ENCODE data around the gene ENOX1. TPM values are rescaled to one million over a fixed set of nuclear protein-coding genes. Genes with fewer than 3 reads are reported as not detected.

Gene ENOX1
- polyA plus RNA-seq, 6 donors from 2014 or later, result not detected

DNA sequence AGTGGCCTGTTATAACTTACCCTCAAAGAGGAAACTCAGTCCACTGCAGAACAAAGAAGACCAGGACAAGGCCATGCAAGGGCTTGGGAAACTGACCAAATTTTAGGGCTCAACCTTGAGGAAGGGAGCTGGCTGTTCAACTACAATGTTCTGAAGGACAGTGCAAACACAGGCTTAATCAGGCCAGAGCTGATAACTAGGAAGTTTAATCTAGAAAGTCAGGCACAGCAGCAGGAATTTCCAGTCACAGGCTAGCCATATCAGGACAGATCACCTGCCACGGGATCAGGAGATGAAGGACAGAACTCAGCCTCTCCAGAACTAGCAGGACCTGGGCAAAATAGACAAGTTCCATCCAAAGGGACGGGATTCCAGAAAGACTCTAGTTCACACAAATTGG lies 89.4 kb downstream of the ENOX1 start:
- ATAC-seq (ENCODE audit: low read depth in 2 of 2) (no peak), DNase-seq (no peak)
- no peaks in the 10 kb centered on the region for H3K9me3 Mint-ChIP-seq
- H3K27ac Mint-ChIP-seq, result no peak overlapping the region
- peaks cover 0 to 22% (median 7%) of the 10 kb centered on the region in 3 donors for H3K27me3 Mint-ChIP-seq
- no peaks in the 10 kb centered on the region for H3K36me3 Mint-ChIP-seq
- no peaks in the 10 kb centered on the region for H3K4me1 Mint-ChIP-seq
- H3K4me3 Mint-ChIP-seq, result peak overlapping the region in 1 of 8 donors; percentile 64

DNA sequence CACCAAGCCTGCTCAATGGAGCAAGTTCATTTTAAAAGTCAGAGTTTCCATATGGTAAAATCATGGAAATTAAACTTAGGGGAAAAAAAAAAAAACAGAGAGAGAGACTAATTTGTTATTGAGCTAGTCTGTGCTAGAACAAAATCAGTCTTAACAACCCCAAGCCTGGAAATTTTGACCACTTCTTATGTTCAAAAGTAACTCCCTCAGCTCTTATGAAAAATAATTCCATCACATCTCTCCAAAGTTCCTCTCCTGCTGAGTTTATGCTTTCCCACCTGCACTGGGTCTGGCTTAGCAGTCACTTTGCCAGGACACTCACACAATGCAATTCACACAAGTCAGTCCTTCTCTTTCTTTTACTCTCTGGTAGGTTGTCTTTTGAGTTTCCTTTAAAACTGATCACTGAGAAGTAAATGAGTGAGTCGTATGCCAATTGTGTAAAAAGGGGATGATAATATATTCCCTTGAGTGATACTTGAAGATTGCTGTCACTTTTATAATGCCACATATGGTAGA lies 92.6 kb downstream of the ENOX1 start:
- no peaks in the 10 kb centered on the region for H3K36me3 Mint-ChIP-seq
- H3K4me3 Mint-ChIP-seq, result no peak overlapping the region
- ATAC-seq (ENCODE audit: low read depth in 2 of 2) (no peak), DNase-seq (no peak)
- H3K9me3 Mint-ChIP-seq, result no peaks in the 10 kb centered on the region
- H3K27ac Mint-ChIP-seq, result no peak overlapping the region
- no peaks in the 10 kb centered on the region for H3K4me1 Mint-ChIP-seq
- H3K27me3 Mint-ChIP-seq, result peaks cover 0 to 22% (median 10%) of the 10 kb centered on the region in 3 donors

DNA sequence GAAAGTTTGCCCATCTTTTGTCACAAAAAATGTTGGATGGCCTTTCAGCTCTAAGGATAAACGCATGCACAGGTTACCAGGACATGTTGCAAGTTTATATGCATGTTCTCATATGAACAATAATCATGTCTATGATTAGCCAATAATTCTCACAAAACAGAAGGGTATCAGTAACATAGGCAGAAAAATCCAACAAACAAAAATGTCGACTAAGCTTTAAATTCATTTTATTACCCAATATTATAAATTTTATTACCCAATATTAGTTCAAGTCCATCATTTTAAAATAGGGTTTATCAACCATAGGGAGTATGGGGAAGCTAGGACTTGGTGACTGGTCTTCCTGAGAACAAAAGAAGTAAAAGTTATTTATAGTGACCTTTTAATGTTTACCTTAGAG lies 93.1 kb downstream of the ENOX1 start:
- Mint-ChIP-seq H3K36me3 (no peaks in the 10 kb centered on the region), H3K27ac (no peak overlapping the region), H3K9me3 (no peaks in the 10 kb centered on the region), H3K27me3 (peaks cover 0 to 22% (median 10%) of the 10 kb centered on the region in 3 donors), H3K4me1 (no peaks in the 10 kb centered on the region), H3K4me3 (no peak overlapping the region)
- ATAC-seq (ENCODE audit: low read depth in 2 of 2) (no peak), DNase-seq (no peak)

DNA sequence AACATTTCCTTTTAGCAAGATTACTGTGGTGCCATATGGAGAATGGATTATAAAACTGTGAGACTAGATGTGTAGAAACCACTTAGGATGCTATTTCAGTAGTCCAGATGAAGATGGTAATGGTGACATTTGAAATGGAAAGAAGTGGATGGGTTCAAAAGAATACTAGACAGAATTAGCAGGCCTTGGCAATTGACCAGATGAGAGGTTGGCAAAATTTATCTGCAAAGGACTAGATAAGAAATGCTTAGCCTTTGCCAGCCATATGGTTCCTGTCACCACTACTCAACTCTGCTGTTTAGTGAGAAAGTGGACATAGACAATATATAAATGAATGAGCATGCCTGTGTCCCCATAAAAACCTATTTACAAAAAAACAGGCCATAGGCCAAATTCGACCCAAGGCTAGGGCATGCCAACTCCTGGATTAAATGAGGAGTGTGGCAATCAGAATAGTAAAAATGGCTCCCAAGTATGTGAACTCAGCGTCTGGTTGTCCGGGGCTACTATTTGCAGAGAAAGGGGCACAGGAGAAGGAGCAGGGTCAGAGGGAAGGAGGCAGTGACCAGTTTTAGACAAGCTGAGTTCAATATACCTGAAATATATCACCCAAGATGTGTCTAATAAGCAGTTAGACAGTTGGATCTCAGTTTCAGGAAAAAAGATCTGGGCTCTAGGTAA lies 98.4 kb downstream of the ENOX1 start:
- H3K27me3 Mint-ChIP-seq, result peaks cover 0 to 4% (median 0%) of the 10 kb centered on the region in 3 donors

DNA sequence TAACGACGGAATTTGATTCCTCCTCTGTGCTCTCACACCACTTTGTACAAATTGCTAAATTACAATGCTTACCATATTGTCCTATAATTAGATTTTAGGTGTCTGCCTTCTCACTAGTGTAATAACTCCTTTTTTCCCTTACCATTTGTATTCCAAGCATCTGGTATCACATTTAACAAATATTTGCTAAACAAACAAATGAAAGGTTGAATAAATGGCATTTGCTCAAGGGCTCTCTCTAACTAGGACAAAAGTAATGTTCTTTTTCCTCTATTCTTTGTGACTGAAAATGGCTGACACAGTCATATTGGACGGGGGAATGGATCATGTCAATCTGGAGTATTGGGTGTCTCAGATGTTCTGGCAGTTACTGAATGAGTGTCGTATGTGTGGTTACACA lies 99.7 kb downstream of the ENOX1 start:
- no peaks in the 10 kb centered on the region for H3K36me3 Mint-ChIP-seq
- peaks cover 0 to 4% (median 0%) of the 10 kb centered on the region in 3 donors for H3K27me3 Mint-ChIP-seq
- DNase-seq (no peak), ATAC-seq (ENCODE audit: low read depth in 2 of 2) (no peak)
- peak overlapping the region in 1 of 6 donors; percentile 3 for H3K27ac Mint-ChIP-seq
- H3K4me1 Mint-ChIP-seq, result no peaks in the 10 kb centered on the region
- no peaks in the 10 kb centered on the region for H3K9me3 Mint-ChIP-seq
- H3K4me3 Mint-ChIP-seq, result no peak overlapping the region

More for the DNA sequence above, 98.4 kb downstream of the ENOX1 start:
- no peaks in the 10 kb centered on the region for H3K36me3 Mint-ChIP-seq
- no peak overlapping the region for H3K4me3 Mint-ChIP-seq
- no peaks in the 10 kb centered on the region for H3K4me1 Mint-ChIP-seq
- DNase-seq (no peak), ATAC-seq (ENCODE audit: low read depth in 2 of 2) (no peak)
- H3K27ac Mint-ChIP-seq, result no peak overlapping the region
- no peaks in the 10 kb centered on the region for H3K9me3 Mint-ChIP-seq

DNA sequence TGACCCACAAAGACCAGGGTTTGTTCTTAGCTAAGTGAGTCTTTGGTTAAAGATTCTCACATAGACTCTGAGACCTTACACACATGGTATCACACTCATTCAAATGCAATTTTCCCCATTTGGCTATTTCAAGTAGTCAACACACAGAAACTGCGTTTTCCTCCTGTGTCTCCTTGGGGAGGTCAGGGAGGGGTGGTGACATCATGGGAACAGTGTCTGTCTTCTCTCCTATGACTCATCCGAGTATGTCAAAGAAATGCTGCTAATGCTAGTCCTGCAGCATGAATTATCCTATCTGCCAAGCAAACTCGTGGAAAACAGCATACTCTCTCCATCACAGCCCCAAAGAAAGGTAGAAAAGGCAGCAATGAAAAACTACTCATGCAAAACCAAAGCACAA lies 100.2 kb downstream of the ENOX1 start:
- H3K27me3 Mint-ChIP-seq, result peaks cover 0 to 4% (median 0%) of the 10 kb centered on the region in 3 donors
- H3K4me1 Mint-ChIP-seq, result no peaks in the 10 kb centered on the region
- H3K36me3 Mint-ChIP-seq, result no peaks in the 10 kb centered on the region
- no peaks in the 10 kb centered on the region for H3K9me3 Mint-ChIP-seq
- no peak for ATAC-seq (ENCODE audit: low read depth in 2 of 2)
- peak overlapping the region in 1 of 8 donors; percentile 0 for H3K4me3 Mint-ChIP-seq
- no peak overlapping the region for H3K27ac Mint-ChIP-seq
- no peak for DNase-seq

DNA sequence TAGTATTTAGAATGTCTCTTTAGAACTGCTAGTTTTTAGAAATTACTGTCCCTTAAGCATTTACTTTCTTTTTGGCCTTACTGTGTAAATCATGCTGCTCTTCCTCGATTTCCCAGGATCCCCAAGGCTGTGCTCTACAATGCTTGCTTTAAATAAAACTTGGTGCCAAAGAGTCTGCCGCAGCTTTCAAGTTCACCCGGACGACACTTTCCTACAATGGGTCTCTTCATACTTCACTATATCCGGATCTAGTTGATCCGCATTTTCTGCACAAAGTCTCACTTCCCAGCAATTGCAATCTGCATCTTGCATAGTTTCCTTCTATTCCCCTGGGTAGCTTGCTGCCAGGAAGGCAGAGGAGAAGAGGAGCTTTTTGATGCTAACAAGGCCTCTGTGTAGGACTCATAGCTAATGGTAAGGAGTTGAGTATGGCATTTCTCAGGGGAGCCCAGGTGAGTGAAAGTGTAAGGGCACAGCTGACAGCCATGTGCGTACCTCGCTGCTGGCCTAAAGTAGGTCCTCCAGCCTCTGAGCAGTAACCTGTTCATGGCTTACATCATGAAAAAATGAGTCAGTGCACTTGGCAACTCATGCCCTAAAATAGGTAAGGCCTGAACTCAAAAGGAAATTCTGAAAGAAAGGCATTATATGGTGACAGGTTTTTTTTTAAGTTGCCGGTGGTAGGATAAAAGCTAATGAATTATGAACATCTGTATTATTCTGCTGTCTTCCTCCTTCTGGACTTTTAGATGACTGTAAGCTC lies 101.6 kb downstream of the ENOX1 start:
- no peaks in the 10 kb centered on the region for H3K36me3 Mint-ChIP-seq
- no peak overlapping the region for H3K4me3 Mint-ChIP-seq
- no peaks in the 10 kb centered on the region for H3K9me3 Mint-ChIP-seq
- ATAC-seq (ENCODE audit: low read depth in 2 of 2), result no peak
- no peaks in the 10 kb centered on the region for H3K4me1 Mint-ChIP-seq
- no peak for DNase-seq
- no peaks in the 10 kb centered on the region for H3K27me3 Mint-ChIP-seq
- no peak overlapping the region for H3K27ac Mint-ChIP-seq

DNA sequence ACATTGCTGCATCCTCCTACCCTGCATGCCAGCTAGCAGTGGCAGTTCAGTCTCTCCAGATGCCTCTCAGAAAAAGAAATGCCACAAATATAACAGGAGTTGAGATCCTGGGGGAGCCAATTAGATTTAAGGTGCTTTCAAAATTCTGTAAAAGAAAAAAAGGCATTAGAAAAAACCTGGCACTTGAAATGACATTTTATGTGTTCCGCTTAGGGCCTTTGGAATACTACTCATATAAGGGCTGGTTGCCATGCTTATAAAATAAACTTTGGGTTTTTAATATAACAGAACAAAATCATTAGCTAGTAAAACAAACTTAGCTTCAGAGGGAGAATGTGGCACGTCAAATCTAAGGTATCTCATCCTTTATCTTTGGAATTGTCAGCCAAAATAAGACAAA lies 104.1 kb downstream of the ENOX1 start:
- DNase-seq (no peak), ATAC-seq (ENCODE audit: low read depth in 2 of 2) (no peak)
- Mint-ChIP-seq H3K27me3 (no peaks in the 10 kb centered on the region), H3K4me3 (no peak overlapping the region), H3K9me3 (no peaks in the 10 kb centered on the region), H3K36me3 (no peaks in the 10 kb centered on the region), H3K27ac (no peak overlapping the region), H3K4me1 (no peaks in the 10 kb centered on the region)

DNA sequence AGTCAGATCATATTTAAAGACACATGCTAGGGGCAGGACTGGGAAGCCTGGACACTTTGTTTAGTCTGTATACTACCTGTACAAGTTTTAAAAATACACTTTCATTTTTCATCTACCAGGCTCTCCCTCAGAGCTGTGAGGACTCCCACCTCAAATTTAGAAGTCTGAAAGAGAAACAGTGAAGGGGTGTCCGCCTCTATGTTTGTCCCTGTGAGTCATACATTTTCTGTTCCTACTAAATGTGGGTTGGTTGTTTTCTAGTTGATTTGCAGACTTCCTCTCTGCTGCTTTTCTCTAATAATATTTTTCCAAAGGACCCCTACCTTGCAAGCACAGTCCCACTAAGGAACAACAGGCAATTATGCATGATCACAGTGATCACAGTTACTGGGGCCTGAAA lies 110.5 kb downstream of the ENOX1 start:
- ATAC-seq (ENCODE audit: low read depth in 2 of 2) (no peak), DNase-seq (no peak)
- no peaks in the 10 kb centered on the region for H3K4me1 Mint-ChIP-seq
- H3K36me3 Mint-ChIP-seq, result no peaks in the 10 kb centered on the region
- H3K9me3 Mint-ChIP-seq, result no peaks in the 10 kb centered on the region
- H3K4me3 Mint-ChIP-seq, result no peak overlapping the region
- H3K27me3 Mint-ChIP-seq, result peaks cover 0 to under 1% (median under 1%) of the 10 kb centered on the region in 3 donors
- H3K27ac Mint-ChIP-seq, result no peak overlapping the region

DNA sequence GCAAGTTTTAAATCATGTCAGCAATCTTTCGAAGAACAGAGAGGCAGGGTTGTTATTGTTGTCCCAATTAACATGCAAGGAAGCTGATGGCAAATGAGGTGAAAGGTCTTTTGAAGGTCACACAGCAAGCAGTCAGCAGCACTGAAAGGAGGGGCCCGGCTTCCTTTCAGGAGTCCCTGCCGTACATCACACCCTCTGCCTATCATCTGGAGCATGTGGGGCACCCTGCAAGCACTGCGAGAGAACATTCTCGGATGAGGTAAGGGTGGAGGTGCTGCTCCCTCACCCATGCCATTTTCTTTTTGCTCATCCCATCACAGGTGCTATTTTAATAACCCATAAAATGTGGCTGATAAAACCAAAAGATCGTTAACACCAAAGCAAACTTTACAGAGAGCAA lies 111.2 kb downstream of the ENOX1 start:
- Mint-ChIP-seq H3K36me3 (no peaks in the 10 kb centered on the region), H3K4me3 (no peak overlapping the region), H3K27ac (no peak overlapping the region), H3K9me3 (peaks cover 0 to 3% (median 0%) of the 10 kb centered on the region in 7 donors), H3K27me3 (peaks cover 4 to 8% (median 6%) of the 10 kb centered on the region in 3 donors), H3K4me1 (no peaks in the 10 kb centered on the region)
- ATAC-seq (ENCODE audit: low read depth in 2 of 2), result no peak
- no peak for DNase-seq

DNA sequence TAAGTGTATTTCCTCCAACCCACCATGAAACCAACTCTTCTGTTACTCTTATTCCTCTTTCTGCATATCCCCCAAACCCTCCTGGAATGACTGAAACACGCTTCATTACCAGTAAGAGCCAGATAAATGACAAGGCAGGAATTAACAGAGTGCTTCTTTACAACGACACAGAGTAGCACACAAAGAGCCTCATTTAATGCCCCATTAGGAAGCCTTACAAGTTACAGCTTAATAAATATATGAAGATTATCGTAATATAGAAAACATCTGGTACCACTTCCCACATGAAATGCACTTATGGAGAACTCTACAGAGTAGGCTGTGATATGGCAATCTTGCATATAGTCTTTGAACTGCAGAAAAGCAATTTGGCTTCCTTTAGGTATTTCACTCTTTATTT lies 116.8 kb downstream of the ENOX1 start:
- no peak overlapping the region for H3K27ac Mint-ChIP-seq
- H3K36me3 Mint-ChIP-seq, result no peaks in the 10 kb centered on the region
- H3K4me1 Mint-ChIP-seq, result peaks cover 0 to under 1% (median 0%) of the 10 kb centered on the region in 3 donors
- no peak for ATAC-seq (ENCODE audit: low read depth in 2 of 2)
- peaks cover 0 to 3% (median 0%) of the 10 kb centered on the region in 7 donors for H3K9me3 Mint-ChIP-seq
- H3K4me3 Mint-ChIP-seq, result no peak overlapping the region
- H3K27me3 Mint-ChIP-seq, result peaks cover 4 to 8% (median 6%) of the 10 kb centered on the region in 3 donors
- no peak for DNase-seq

DNA sequence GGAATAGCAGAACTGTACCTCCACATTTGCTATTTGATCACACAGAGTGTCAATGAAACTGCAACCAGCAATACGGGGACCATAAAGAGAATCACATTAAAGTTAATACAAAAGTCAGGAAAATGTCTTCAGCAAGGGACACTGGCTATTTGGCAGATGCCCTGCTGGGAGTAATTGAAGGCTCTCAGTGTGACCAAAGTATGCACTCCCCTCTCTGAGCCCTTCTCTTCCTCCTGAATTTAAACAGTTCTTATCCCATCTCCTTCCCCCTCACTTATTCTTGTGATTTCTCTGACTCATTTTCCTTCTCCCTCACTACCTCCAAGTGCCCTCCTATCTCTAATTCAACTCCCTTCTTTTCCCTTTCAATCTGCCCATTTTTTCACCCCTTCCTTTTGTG lies 117.7 kb downstream of the ENOX1 start:
- H3K36me3 Mint-ChIP-seq, result no peaks in the 10 kb centered on the region
- H3K27me3 Mint-ChIP-seq, result peaks cover 4 to 8% (median 6%) of the 10 kb centered on the region in 3 donors
- no peak for ATAC-seq (ENCODE audit: low read depth in 2 of 2)
- DNase-seq, result no peak
- H3K27ac Mint-ChIP-seq, result no peak overlapping the region
- H3K9me3 Mint-ChIP-seq, result peaks cover 0 to 3% (median 0%) of the 10 kb centered on the region in 7 donors
- peaks cover 0 to 7% (median 0%) of the 10 kb centered on the region in 3 donors for H3K4me1 Mint-ChIP-seq
- no peak overlapping the region for H3K4me3 Mint-ChIP-seq

DNA sequence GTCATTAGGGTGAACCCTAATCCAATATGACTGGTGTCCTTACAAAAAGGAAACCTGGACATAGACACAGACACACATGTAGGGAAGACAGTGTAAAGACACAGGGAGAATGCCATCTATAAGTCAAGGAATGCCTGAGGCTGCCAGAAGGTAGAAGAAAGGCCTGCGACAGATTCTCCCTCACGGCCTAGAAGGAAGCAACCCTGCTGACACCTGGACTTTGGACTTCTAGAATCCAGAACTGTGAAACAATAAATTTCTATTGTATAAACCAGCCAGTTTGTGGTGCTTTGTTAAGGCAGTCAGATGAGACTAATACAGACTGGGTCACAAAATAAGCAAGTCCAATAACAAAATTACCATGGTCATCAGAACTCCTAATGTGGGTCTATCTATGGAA lies 120.4 kb downstream of the ENOX1 start:
- no peak overlapping the region for H3K27ac Mint-ChIP-seq
- no peaks in the 10 kb centered on the region for H3K36me3 Mint-ChIP-seq
- H3K4me3 Mint-ChIP-seq, result no peak overlapping the region
- peaks cover 4 to 8% (median 6%) of the 10 kb centered on the region in 3 donors for H3K27me3 Mint-ChIP-seq
- peaks cover 0 to 3% (median 0%) of the 10 kb centered on the region in 7 donors for H3K9me3 Mint-ChIP-seq
- ATAC-seq (ENCODE audit: low read depth in 2 of 2) (no peak), DNase-seq (no peak)
- peaks cover 0 to 7% (median 0%) of the 10 kb centered on the region in 3 donors for H3K4me1 Mint-ChIP-seq

DNA sequence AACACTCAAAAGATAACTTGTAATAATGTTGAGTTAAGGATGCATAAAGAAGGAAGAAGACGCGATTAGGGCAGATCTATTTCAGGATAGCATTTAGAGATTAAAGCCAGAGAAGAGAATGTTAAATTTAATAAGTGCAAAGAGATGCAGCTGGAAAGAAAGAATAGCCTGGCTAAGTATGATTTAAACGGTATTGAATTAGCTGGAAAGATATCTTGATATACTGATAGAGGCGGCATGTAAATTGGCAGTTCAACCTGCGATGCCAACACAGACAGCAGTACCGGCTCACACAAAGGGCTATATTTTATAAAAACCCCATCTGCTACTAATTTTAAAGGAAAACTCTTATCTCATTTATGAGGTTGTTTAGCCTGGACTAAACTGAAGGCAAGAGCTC lies 121.4 kb downstream of the ENOX1 start:
- H3K36me3 Mint-ChIP-seq, result no peaks in the 10 kb centered on the region
- H3K9me3 Mint-ChIP-seq, result no peaks in the 10 kb centered on the region
- peaks cover 0 to 7% (median 0%) of the 10 kb centered on the region in 3 donors for H3K4me1 Mint-ChIP-seq
- H3K27me3 Mint-ChIP-seq, result no peaks in the 10 kb centered on the region
- ATAC-seq (ENCODE audit: low read depth in 2 of 2) (no peak), DNase-seq (no peak)
- H3K4me3 Mint-ChIP-seq, result no peak overlapping the region
- H3K27ac Mint-ChIP-seq, result no peak overlapping the region
